Loucy (cell line): ENCODE data around the gene HECTD1.

Experiments used
- H2AFZ ChIP-seq: fragments of 200-600 bp; sonication (generic); 2 replicates; pipeline ENCODE4 v1.6.0; 2016; ENCODE audit warnings: antibody characterized with exemption, mild to moderate bottlenecking, low read length, moderate library complexity
- H3F3A ChIP-seq: fragments of 200-600 bp; 2 replicates; pipeline ENCODE4 v1.6.0; 2016; ENCODE audit warnings: antibody characterized with exemption, low read depth, mild to moderate bottlenecking
- H3K27me3 ChIP-seq: fragments of 200-600 bp; sonication (generic); 2 replicates; pipeline ENCODE4 v1.6.1; 2014; ENCODE audit warnings: low read length, mild to moderate bottlenecking; ENCODE audit not compliant: insufficient read depth, poor library complexity, severe bottlenecking
- H3K36me3 ChIP-seq: fragments of 200-600 bp; sonication (generic); 2 replicates; pipeline ENCODE4 v1.6.1; 2016; ENCODE audit warnings: low read length; ENCODE audit not compliant: insufficient read depth
- H3K4me1 ChIP-seq: fragments of 200-600 bp; sonication (generic); 2 replicates; pipeline ENCODE4 v1.5.1; 2014; ENCODE audit warnings: low read length, mild to moderate bottlenecking; ENCODE audit not compliant: insufficient read depth, poor library complexity, severe bottlenecking
- H3K4me2 ChIP-seq: fragments of 200-600 bp; sonication (generic); 2 replicates; pipeline ENCODE4 v1.6.0; 2014; ENCODE audit warnings: antibody characterized with exemption, low read length, low read depth, mild to moderate bottlenecking; ENCODE audit not compliant: poor library complexity, severe bottlenecking
- H3K4me3 ChIP-seq: fragments of 200-600 bp; sonication (generic); 2 replicates; pipeline ENCODE4 v1.5.1; 2014; ENCODE audit warnings: low read length, mild to moderate bottlenecking, mixed read lengths; ENCODE audit not compliant: poor library complexity, severe bottlenecking
- H3K79me2 ChIP-seq: fragments of 200-600 bp; sonication (generic); 2 replicates; pipeline ENCODE4 v1.6.1; 2014; ENCODE audit warnings: low read length; ENCODE audit not compliant: insufficient read depth
- H3K9ac ChIP-seq: fragments of 200-600 bp; sonication (generic); 2 replicates; pipeline ENCODE4 v1.6.0; 2014; ENCODE audit warnings: mild to moderate bottlenecking, low read depth, low read length, moderate library complexity; ENCODE audit not compliant: poor library complexity, severe bottlenecking
- H3K9me2 ChIP-seq: fragments of 200-600 bp; sonication (generic); replicated peaks from 2 replicates; pipeline ENCODE4 v1.6.1; 2016; ENCODE audit warnings: low read depth, low read length, mixed read lengths
- H3K9me3 ChIP-seq: fragments of 200-600 bp; sonication (generic); 2 replicates; pipeline ENCODE4 v1.6.1; 2014; ENCODE audit warnings: mild to moderate bottlenecking, antibody characterized with exemption, low read length, low read depth; ENCODE audit not compliant: insufficient read depth
- H4K20me1 ChIP-seq: fragments of 200-600 bp; sonication (generic); 2 replicates; pipeline ENCODE4 v1.6.0; 2014; ENCODE audit warnings: antibody characterized with exemption, low read length, mild to moderate bottlenecking; ENCODE audit not compliant: insufficient read depth, poor library complexity, severe bottlenecking
- CTCF ChIP-seq: fragments of 200-600 bp; sonication (generic); conservative IDR thresholded peaks from 2 replicates; pipeline ENCODE4 v1.5.1; 2014; ENCODE audit warnings: mild to moderate bottlenecking, antibody characterized with exemption, low read length
- EZH2phosphoT487 ChIP-seq: fragments of 200-600 bp; IDR thresholded peaks from 2 replicates; pipeline ENCODE4 v1.6.1; 2018; ENCODE audit warnings: antibody characterized with exemption, mild to moderate bottlenecking, moderate library complexity, borderline replicate concordance

HECTD1 gene

GRCh38 chr14:31208546-31209424 is 1.2 kb upstream of the HECTD1 start:
- peak overlapping the region; percentile 91 for H3K4me3 ChIP-seq
- TF ChIP-seq EZH2phosphoT487, result no peak

GRCh38 chr14:31207287-31207754 is 272 bp downstream of the HECTD1 start:
- peaks cover 25% of the 10 kb centered on the region for H3K4me1 ChIP-seq
- H2AFZ ChIP-seq, result peak overlapping the region; percentile 94
- no peaks in the 10 kb centered on the region for H3K9me2 ChIP-seq
- H3K4me3 ChIP-seq, result peak overlapping the region; percentile 91
- no peak for TF ChIP-seq EZH2phosphoT487
- TF ChIP-seq CTCF, result no peak
- peaks cover 50% of the 10 kb centered on the region for H3K79me2 ChIP-seq
- H3F3A ChIP-seq, result peaks cover 16% of the 10 kb centered on the region
- peaks cover 42% of the 10 kb centered on the region for H4K20me1 ChIP-seq
- no peaks in the 10 kb centered on the region for H3K9me3 ChIP-seq
- H3K36me3 ChIP-seq, result no peaks in the 10 kb centered on the region
- H3K27me3 ChIP-seq, result no peaks in the 10 kb centered on the region
- peak overlapping the region; percentile 95 for H3K9ac ChIP-seq
- H3K4me2 ChIP-seq, result peak overlapping the region; percentile 94

More at GRCh38 chr14:31208546-31209424, 1.2 kb upstream of the HECTD1 start:
- Histone ChIP-seq H3K9me3 (no peaks in the 10 kb centered on the region), H2AFZ (peak overlapping the region; percentile 77), H3K27me3 (no peaks in the 10 kb centered on the region), H4K20me1 (peaks cover 32% of the 10 kb centered on the region), H3K36me3 (no peaks in the 10 kb centered on the region), H3K4me2 (peak overlapping the region; percentile 94), H3K9me2 (no peaks in the 10 kb centered on the region), H3F3A (peaks cover 16% of the 10 kb centered on the region), H3K79me2 (peaks cover 36% of the 10 kb centered on the region), H3K4me1 (peaks cover 25% of the 10 kb centered on the region), H3K9ac (peak overlapping the region; percentile 95)

GRCh38 chr14:31206536-31207286 is 882 bp downstream of the HECTD1 start:
- H3K4me3 ChIP-seq, result peak overlapping the region; percentile 91
- TF ChIP-seq CTCF, result no peak
- TF ChIP-seq EZH2phosphoT487, result no peak
- H3K9me2 ChIP-seq, result no peaks in the 10 kb centered on the region
- peaks cover 25% of the 10 kb centered on the region for H3K4me1 ChIP-seq
- peak overlapping the region; percentile 94 for H2AFZ ChIP-seq
- H3K9me3 ChIP-seq, result no peaks in the 10 kb centered on the region
- H3F3A ChIP-seq, result peaks cover 16% of the 10 kb centered on the region
- H3K79me2 ChIP-seq, result peaks cover 56% of the 10 kb centered on the region
- H3K9ac ChIP-seq, result peak overlapping the region; percentile 95
- peak overlapping the region; percentile 94 for H3K4me2 ChIP-seq
- H3K36me3 ChIP-seq, result no peaks in the 10 kb centered on the region
- no peaks in the 10 kb centered on the region for H3K27me3 ChIP-seq
- H4K20me1 ChIP-seq, result peaks cover 44% of the 10 kb centered on the region
